Measurements from ENCODE around the gene SMARCB1.
A peak's percentile ranks its signal among the peaks of the same experiment; 100 is the strongest.

The SMARCB1 gene

DNA sequence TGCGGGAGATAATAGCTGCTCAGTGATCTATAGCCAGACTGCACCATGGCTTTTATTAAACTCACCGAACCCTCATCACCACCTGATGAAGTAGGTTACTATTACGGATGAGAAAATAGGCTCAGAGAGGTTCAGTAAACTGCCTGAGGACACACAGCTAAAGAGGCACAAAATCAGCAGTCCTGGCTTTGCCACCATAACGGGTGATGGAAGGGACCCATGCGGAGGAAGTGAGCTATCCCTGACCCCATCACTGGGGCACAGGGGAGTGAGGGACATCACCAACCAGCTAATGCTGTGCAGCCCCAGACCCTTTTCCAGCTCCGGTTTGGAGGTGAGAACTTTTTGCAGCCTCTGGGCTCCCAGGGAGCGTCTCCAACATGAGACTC lies 59.3 kb downstream of the SMARCB1 start:
- Histone ChIP-seq H3K9ac (no peak overlapping the region), H3K4me1 (peaks cover 9% of the 10 kb centered on the region), H3K27ac (peak overlapping the region; percentile 22)

DNA sequence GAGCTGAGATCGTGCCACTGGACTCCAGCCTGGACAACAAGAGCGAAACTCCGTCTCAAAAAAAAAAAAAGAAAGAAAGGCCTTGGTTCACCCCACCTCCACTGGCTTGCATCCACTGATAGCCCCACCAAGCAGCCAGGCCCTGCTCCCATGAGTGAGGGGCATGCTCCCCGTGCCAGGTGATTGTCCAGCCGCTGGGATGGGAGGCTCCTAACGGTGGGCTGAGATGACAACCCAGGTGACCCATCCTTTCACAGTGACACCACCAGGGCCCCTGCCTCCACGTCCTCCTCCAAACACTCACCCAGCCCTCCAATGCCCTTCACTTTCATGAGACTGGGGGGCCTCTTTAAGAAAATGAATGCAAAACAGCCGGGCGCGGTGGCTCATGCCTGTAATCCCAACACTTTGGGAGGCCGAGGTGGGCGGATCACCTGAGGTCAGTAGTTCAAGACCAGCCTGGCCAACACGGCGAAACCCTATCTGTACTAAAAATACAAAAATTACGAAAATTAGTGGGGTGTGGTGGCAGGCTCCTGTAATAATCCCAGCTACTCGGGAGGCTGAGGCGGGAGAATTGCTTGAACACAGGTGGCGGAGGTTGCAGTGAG lies 60.6 kb downstream of the SMARCB1 start:
- H3K4me2 ChIP-seq (ENCODE audit: low read length) = no peak overlapping the region
- H3K36me3 ChIP-seq (ENCODE audit: control insufficient read depth, insufficient read depth, low read length) = no peaks in the 10 kb centered on the region
- no peaks in the 10 kb centered on the region for H3K27me3 ChIP-seq (ENCODE audit: control insufficient read depth, insufficient read depth, low read length)
- H2AFZ ChIP-seq = no peak overlapping the region
- H3K27ac ChIP-seq = no peak overlapping the region
- no peaks in the 10 kb centered on the region for H3K9me3 ChIP-seq (ENCODE audit: control insufficient read depth, low read length)
- TF ChIP-seq, protein P1, sequence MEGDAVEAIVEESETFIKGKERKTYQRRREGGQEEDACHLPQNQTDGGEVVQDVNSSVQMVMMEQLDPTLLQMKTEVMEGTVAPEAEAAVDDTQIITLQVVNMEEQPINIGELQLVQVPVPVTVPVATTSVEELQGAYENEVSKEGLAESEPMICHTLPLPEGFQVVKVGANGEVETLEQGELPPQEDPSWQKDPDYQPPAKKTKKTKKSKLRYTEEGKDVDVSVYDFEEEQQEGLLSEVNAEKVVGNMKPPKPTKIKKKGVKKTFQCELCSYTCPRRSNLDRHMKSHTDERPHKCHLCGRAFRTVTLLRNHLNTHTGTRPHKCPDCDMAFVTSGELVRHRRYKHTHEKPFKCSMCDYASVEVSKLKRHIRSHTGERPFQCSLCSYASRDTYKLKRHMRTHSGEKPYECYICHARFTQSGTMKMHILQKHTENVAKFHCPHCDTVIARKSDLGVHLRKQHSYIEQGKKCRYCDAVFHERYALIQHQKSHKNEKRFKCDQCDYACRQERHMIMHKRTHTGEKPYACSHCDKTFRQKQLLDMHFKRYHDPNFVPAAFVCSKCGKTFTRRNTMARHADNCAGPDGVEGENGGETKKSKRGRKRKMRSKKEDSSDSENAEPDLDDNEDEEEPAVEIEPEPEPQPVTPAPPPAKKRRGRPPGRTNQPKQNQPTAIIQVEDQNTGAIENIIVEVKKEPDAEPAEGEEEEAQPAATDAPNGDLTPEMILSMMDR (IDR thresholded peaks at IDR 0.05) = no peak
- no peaks in the 10 kb centered on the region for H3K79me2 ChIP-seq
- peaks cover 9% of the 10 kb centered on the region for H3K4me1 ChIP-seq
- no peak overlapping the region for H3K4me3 ChIP-seq (ENCODE audit: low read depth, low read length)
- no peak overlapping the region for H3K9ac ChIP-seq

More for the DNA sequence above, 59.3 kb downstream of the SMARCB1 start:
- Histone ChIP-seq H3K9me3 (ENCODE audit: control insufficient read depth, low read length) (no peaks in the 10 kb centered on the region), H3K27me3 (ENCODE audit: control insufficient read depth, insufficient read depth, low read length) (no peaks in the 10 kb centered on the region), H3K4me3 (ENCODE audit: low read depth, low read length) (no peak overlapping the region), H3K79me2 (no peaks in the 10 kb centered on the region), H3K36me3 (ENCODE audit: control insufficient read depth, insufficient read depth, low read length) (no peaks in the 10 kb centered on the region), H2AFZ (no peak overlapping the region), H3K4me2 (ENCODE audit: low read length) (no peak overlapping the region)
- TF ChIP-seq, protein P1 (IDR thresholded peaks at IDR 0.05) = no peak

- H3K4me1 ChIP-seq = peaks cover 9% of the 10 kb centered on the region
- no peaks in the 10 kb centered on the region for H3K79me2 ChIP-seq
- no peak overlapping the region for H3K9ac ChIP-seq
- no peak overlapping the region for H2AFZ ChIP-seq
- no peak overlapping the region for H3K27ac ChIP-seq
- no peak overlapping the region for H3K4me2 ChIP-seq (ENCODE audit: low read length)
- H3K4me3 ChIP-seq (ENCODE audit: low read depth, low read length) = no peak overlapping the region
- TF ChIP-seq, protein P1 (IDR thresholded peaks at IDR 0.05) = no peak
- no peaks in the 10 kb centered on the region for H3K36me3 ChIP-seq (ENCODE audit: control insufficient read depth, insufficient read depth, low read length)
- no peaks in the 10 kb centered on the region for H3K27me3 ChIP-seq (ENCODE audit: control insufficient read depth, insufficient read depth, low read length)
- H3K9me3 ChIP-seq (ENCODE audit: control insufficient read depth, low read length) = no peaks in the 10 kb centered on the region
These were observed 61.5 kb downstream of the SMARCB1 start for GRCh38 chr22:23847991-23848864.

DNA sequence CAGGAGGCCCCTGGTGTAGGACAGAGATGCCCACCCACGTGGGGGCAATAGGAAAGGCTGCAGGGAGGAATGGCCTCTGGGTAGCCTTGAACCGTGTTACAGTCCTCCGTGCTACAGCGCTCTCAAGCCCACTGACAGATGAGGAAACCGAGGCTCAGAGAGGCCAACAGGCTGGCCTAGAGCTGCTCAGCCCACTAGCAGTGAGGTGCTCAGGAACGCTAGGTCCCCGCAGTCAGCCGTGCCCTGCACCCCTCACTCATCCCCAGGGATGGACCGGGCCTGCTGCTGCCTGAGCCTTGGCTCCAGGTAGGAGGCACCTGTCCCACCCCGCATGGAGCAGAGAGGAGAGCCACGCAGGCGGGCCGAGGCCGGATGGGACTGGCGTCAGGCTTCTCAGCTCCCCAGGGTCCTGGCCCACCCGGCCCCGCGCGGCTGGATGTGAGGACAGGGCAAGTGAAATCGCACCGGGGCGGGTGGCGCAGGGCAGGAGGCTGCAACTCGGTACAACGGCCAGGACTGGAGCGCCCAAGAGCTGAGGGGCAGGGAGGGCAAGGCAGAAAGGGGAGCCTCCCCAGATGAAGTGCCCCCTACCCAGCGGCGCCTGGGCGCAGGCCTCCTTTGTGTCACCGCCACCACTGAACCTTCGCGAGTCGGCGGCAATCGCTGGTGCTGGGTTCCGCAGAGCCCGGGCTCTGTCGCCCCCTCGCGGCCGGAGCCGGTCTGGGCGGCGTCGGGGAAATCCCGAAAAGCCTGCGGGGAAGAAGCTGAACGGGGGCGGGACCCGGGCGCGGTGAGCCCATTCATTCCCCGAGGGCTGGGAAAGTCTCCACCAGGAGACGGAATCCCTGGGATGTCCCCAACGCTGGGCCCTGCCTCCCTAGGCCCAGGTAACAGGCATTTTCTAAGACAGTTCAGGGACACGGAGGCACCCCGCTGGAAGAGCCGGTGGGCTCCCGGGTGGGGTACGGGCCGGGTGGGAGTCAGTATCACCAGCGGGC lies 62.5 kb downstream of the SMARCB1 start:
- H3K27ac ChIP-seq = no peak overlapping the region
- no peaks in the 10 kb centered on the region for H3K79me2 ChIP-seq
- peak overlapping the region; percentile 82 for H2AFZ ChIP-seq
- H3K9me3 ChIP-seq (ENCODE audit: control insufficient read depth, low read length) = no peaks in the 10 kb centered on the region
- H3K4me2 ChIP-seq (ENCODE audit: low read length) = no peak overlapping the region
- H3K4me1 ChIP-seq = peaks cover 8% of the 10 kb centered on the region
- no peaks in the 10 kb centered on the region for H3K36me3 ChIP-seq (ENCODE audit: control insufficient read depth, insufficient read depth, low read length)
- H3K27me3 ChIP-seq (ENCODE audit: control insufficient read depth, insufficient read depth, low read length) = no peaks in the 10 kb centered on the region
- H3K9ac ChIP-seq = no peak overlapping the region
- no peak overlapping the region for H3K4me3 ChIP-seq (ENCODE audit: low read depth, low read length)
- TF ChIP-seq, protein P1 (IDR thresholded peaks at IDR 0.05) = peak; percentile 91
